ENCODE measurements around the gene PTRH1.

PTRH1 gene

GRCh38 chr9:127693143-127693542 lies 22.3 kb downstream of the PTRH1 start:
- DNase-seq, result no peak

GRCh38 chr9:127692071-127692470 lies 23.4 kb downstream of the PTRH1 start:
- DNase-seq, result no peak

GRCh38 chr9:127690735-127691134 lies 24.7 kb downstream of the PTRH1 start:
- no peak for DNase-seq

- no peak for DNase-seq
Measured at GRCh38 chr9:127689329-127690000, 26.0 kb downstream of the PTRH1 start.

GRCh38 chr9:127686461-127687393 lies 28.7 kb downstream of the PTRH1 start:
- no peak for DNase-seq

- no peak for DNase-seq
Measured at GRCh38 chr9:127684576-127684975, 30.9 kb downstream of the PTRH1 start.

- no peak for DNase-seq
Measured at GRCh38 chr9:127683723-127684122, 31.7 kb downstream of the PTRH1 start.

- DNase-seq, result no peak
Measured at GRCh38 chr9:127682351-127683136, 32.9 kb downstream of the PTRH1 start.

GRCh38 chr9:127680846-127681245 lies 34.6 kb downstream of the PTRH1 start:
- no peak for DNase-seq

- DNase-seq, result no peak
Measured at GRCh38 chr9:127680226-127680625, 35.2 kb downstream of the PTRH1 start.

- DNase-seq, result no peak
Measured at GRCh38 chr9:127679506-127679905, 36.0 kb downstream of the PTRH1 start.

GRCh38 chr9:127676638-127677037 lies 38.8 kb downstream of the PTRH1 start:
- DNase-seq, result no peak

GRCh38 chr9:127673234-127673633 lies 42.2 kb downstream of the PTRH1 start:
- DNase-seq, result no peak

GRCh38 chr9:127667906-127668305 lies 47.6 kb downstream of the PTRH1 start:
- DNase-seq, result no peak

GRCh38 chr9:127667127-127667844 lies 48.2 kb downstream of the PTRH1 start:
- no peak for DNase-seq

GRCh38 chr9:127664678-127665507 lies 50.6 kb downstream of the PTRH1 start:
- no peak for DNase-seq

GRCh38 chr9:127664324-127664677 lies 51.2 kb downstream of the PTRH1 start:
- DNase-seq, result no peak
